Measurements from ENCODE around the gene RETNLB.

Gene RETNLB

GRCh38 chr3:108757404-108757982 is at the start of gene RETNLB:
TSS of gene RETNLB (minus strand) at chr3:108757410. CDS start at chr3:108757185, 225 bp downstream.
- TF ChIP-seq CTCF (IDR thresholded peaks at IDR 0.05; ENCODE audit: borderline replicate concordance, insufficient read depth, low read depth, low read length), result no peak
- no peak within 1 kb of the TSS for H3K4me3 ChIP-seq (ENCODE audit: low read depth, low read length)

GRCh38 chr3:108806316-108806715 is 49.1 kb upstream of the RETNLB start:
- no peak for TF ChIP-seq CTCF (IDR thresholded peaks at IDR 0.05; ENCODE audit: borderline replicate concordance, insufficient read depth, low read depth, low read length)
- H3K4me3 ChIP-seq (ENCODE audit: low read depth, low read length), result no peak overlapping the region

GRCh38 chr3:108804966-108805365 is 47.8 kb upstream of the RETNLB start:
- H3K4me3 ChIP-seq (ENCODE audit: low read depth, low read length), result no peak overlapping the region
- TF ChIP-seq CTCF (IDR thresholded peaks at IDR 0.05; ENCODE audit: borderline replicate concordance, insufficient read depth, low read depth, low read length), result no peak

DNA sequence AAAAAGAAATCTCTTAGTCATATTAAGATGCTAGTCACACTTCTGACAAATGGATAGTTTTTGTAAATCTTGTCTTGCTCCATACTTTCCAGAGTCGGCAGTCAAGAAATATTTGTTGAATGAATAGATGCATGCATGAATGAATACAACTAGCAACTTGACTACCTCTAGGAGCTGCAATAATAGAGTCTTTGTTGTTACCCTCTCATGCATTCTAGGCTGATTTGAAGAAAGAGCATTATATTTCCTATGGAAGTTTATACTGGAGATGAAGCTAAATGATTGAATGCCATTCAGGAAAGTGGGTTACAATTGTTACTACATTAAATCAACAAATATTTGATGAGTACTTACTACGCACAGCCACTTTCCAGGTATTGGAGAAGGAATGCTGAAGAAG is 47.2 kb upstream of the RETNLB start:
- H3K4me3 ChIP-seq (ENCODE audit: low read depth, low read length), result no peak overlapping the region
- no peak for TF ChIP-seq CTCF (IDR thresholded peaks at IDR 0.05; ENCODE audit: borderline replicate concordance, insufficient read depth, low read depth, low read length)

- TF ChIP-seq CTCF (IDR thresholded peaks at IDR 0.05; ENCODE audit: borderline replicate concordance, insufficient read depth, low read depth, low read length), result no peak
- H3K4me3 ChIP-seq (ENCODE audit: low read depth, low read length), result no peak overlapping the region
These were observed 34.3 kb upstream of the RETNLB start for GRCh38 chr3:108791473-108791872.

DNA sequence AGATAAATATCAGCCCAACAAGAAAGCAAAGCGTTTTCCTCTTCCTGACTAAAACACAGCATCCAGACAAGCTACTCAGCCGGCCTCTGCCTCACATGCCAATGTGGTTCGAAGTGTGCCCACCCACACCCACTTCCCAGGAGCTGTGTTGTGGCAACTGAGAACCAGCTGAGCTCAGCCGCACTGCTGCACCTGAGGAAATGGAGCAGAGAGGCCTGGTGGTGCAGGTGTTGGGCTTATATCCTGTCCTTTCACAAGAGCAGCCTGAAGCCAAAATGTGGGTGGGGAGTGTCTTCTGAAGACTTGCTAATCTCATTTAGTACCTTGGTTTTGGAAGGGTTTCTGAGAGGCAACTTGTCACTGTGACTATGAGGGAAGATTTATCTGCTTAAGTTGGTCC is 23.0 kb upstream of the RETNLB start:
- H3K4me3 ChIP-seq (ENCODE audit: low read depth, low read length), result no peak overlapping the region
- TF ChIP-seq CTCF (IDR thresholded peaks at IDR 0.05; ENCODE audit: borderline replicate concordance, insufficient read depth, low read depth, low read length), result no peak

GRCh38 chr3:108779496-108779895 is 22.3 kb upstream of the RETNLB start:
- no peak for TF ChIP-seq CTCF (IDR thresholded peaks at IDR 0.05; ENCODE audit: borderline replicate concordance, insufficient read depth, low read depth, low read length)
- no peak overlapping the region for H3K4me3 ChIP-seq (ENCODE audit: low read depth, low read length)
